K562 (cell line): ENCODE measurements around the gene PMP22. TPM values are rescaled to one million over a fixed set of nuclear protein-coding genes. Genes with fewer than 3 reads are reported as not detected.

Experiments used
- ATAC-seq: fragments of 200-7000 bp; cut with Tn5 transposase; 3 replicates; pipeline ENCODE4 v1.9.1; 2020; ENCODE audit warnings: moderate library complexity
- BruUV-seq: library from RNA; stranded (reverse); fragments of 400-500 nt; replicated peaks from 2 replicates; lab custom pipeline; 2021; lab: Mats Ljungman, UMichigan
- CTCF ChIA-PET: fragments of 300-600 bp; formaldehyde crosslinking; extraction: SDS; loops from one replicate; lab custom pipeline; 2021; ENCODE audit warnings: low intra/inter-chr PET ratio; lab: Yijun Ruan, JAX
- POLR2A ChIA-PET: fragments of 300-600, 350-650 bp; sonication (Branson Sonifier 250); formaldehyde crosslinking; extraction: SDS; loops from one replicate; lab custom pipeline; 2021; ENCODE audit warnings: antibody characterized with exemption, inconsistent platforms; lab: Yijun Ruan, JAX
- DNase-seq, 4 experiments: peaks; one replicate each; pipeline versions ENCODE4 v3.0.0 to v3.0.0-alpha.2; 2011 to 2018; ENCODE audit warnings: low spot score in 3 of 4, mixed read lengths in 3 of 4; ENCODE audit errors: extremely low read depth in 1 of 4
- FAIRE-seq: peaks from 2 replicates; lab custom pipeline; 2011; peaks lifted over from hg19 to GRCh38; lab: Jason Lieb, UNC
- H2AFZ ChIP-seq: 2 replicates; pipeline ENCODE4 v1.6.0; 2011; ENCODE audit warnings: low read depth, low read length, control low read depth, inconsistent platforms
- H3K27ac ChIP-seq: fragments of 200-600 bp; 3 replicates; pipeline ENCODE4 v1.8.0; 2011; ENCODE audit warnings: low read depth, mild to moderate bottlenecking, control low read depth, inconsistent platforms, low read length, moderate library complexity, mixed read lengths; ENCODE audit errors: extremely low read depth
- H3K27me3 ChIP-seq, 2 experiments: fragments of 300-600 bp in 1 of 2; 2 replicates in 1 of 2; 3 replicates in 1 of 2; pipeline versions ENCODE4 v1.6.0 to v1.8.0; 2011; ENCODE audit warnings: inconsistent platforms in 2 of 2, low read length in 2 of 2, mild to moderate bottlenecking in 1 of 2, mixed read lengths in 1 of 2, moderate library complexity in 1 of 2; ENCODE audit not compliant: control insufficient read depth in 2 of 2, insufficient read depth in 2 of 2
- H3K36me3 ChIP-seq: fragments of 300-600 bp; 3 replicates; pipeline ENCODE4 v1.8.0; 2011; ENCODE audit warnings: mild to moderate bottlenecking, low read length, inconsistent platforms; ENCODE audit not compliant: control insufficient read depth, insufficient read depth
- H3K4me1 ChIP-seq, 2 experiments: fragments of 200-600 bp in 1 of 2; replicated peaks in 1 of 2; 2 replicates in 1 of 2; 3 replicates in 1 of 2; pipeline versions ENCODE4 v1.5.1 to v1.8.0; 2011; ENCODE audit warnings: inconsistent platforms in 2 of 2, low read length in 2 of 2, mild to moderate bottlenecking in 1 of 2, mixed read lengths in 1 of 2, moderate library complexity in 1 of 2; ENCODE audit not compliant: control insufficient read depth in 2 of 2, insufficient read depth in 2 of 2
- H3K4me2 ChIP-seq: 2 replicates; pipeline ENCODE4 v1.6.1; 2011; ENCODE audit warnings: low read length, control low read depth, inconsistent platforms, mixed read lengths; ENCODE audit not compliant: insufficient read depth
- H3K4me3 ChIP-seq: fragments of 200-600 bp; sonication (generic), shearing (Covaris generic); 2 replicates; pipeline ENCODE4 v1.5.1; 2016; ENCODE audit warnings: control low read depth, inconsistent platforms
- H3K79me2 ChIP-seq: fragments of 200-600 bp; 3 replicates; pipeline ENCODE4 v1.8.0; 2011; ENCODE audit warnings: low read length, inconsistent platforms; ENCODE audit not compliant: control insufficient read depth, insufficient read depth
- H3K9ac ChIP-seq, 2 experiments: 2 replicates each; pipeline versions ENCODE4 v1.6.0 to v1.6.1; 2011; ENCODE audit warnings: low read depth in 2 of 2, low read length in 2 of 2, control low read depth in 1 of 2, inconsistent platforms in 1 of 2, mild to moderate bottlenecking in 1 of 2, mixed read lengths in 1 of 2; ENCODE audit not compliant: insufficient read depth in 1 of 2
- H3K9me1 ChIP-seq: one replicate; pipeline ENCODE4 v1.6.0; 2011; ENCODE audit warnings: inconsistent platforms, mild to moderate bottlenecking, low read length, moderate library complexity; ENCODE audit not compliant: control insufficient read depth, insufficient read depth
- H3K9me3 ChIP-seq: replicated peaks from 2 replicates; pipeline ENCODE4 v1.5.1; 2011; ENCODE audit warnings: low read depth, low read length, inconsistent platforms; ENCODE audit not compliant: control insufficient read depth, insufficient read depth
- H4K20me1 ChIP-seq: replicated peaks from 2 replicates; pipeline ENCODE4 v1.6.1; 2011; ENCODE audit warnings: low read length, inconsistent platforms, mixed read lengths; ENCODE audit not compliant: control insufficient read depth, insufficient read depth
- BRD4 ChIP-seq: fragments of 200-600 bp; sonication (generic); IDR thresholded peaks from 2 replicates; pipeline ENCODE4 v1.6.1; 2017; ENCODE audit warnings: inconsistent platforms
- CCAR2 ChIP-seq: fragments of 200-400 bp; formaldehyde crosslinking; IDR thresholded peaks from 2 replicates; pipeline ENCODE4 v1.6.1; 2017; ENCODE audit warnings: mild to moderate bottlenecking, low read depth, low read length
- FOXK2 ChIP-seq, 2 experiments: fragments of 450-650 bp; IDR thresholded peaks in 1 of 2; conservative IDR thresholded peaks in 1 of 2; 2 replicates each; pipeline ENCODE4 v1.6.1; 2016; ENCODE audit warnings: low read depth in 2 of 2, mild to moderate bottlenecking in 1 of 2
- SOX6 ChIP-seq: fragments of 450-650 bp; IDR thresholded peaks from 2 replicates; pipeline ENCODE4 v1.6.1; 2014; ENCODE audit warnings: mild to moderate bottlenecking
- TAF1 ChIP-seq: IDR thresholded peaks from 2 replicates; pipeline ENCODE4 v1.6.1; 2011; ENCODE audit warnings: mild to moderate bottlenecking, low read length, moderate library complexity; ENCODE audit not compliant: insufficient read depth, control insufficient read depth, severe bottlenecking; ENCODE audit errors: extremely low read depth
- ZNF24 ChIP-seq: fragments of 450-650 bp; IDR thresholded peaks from 2 replicates; pipeline ENCODE4 v1.6.1; 2016
- ZNF551 ChIP-seq: fragments of 250-450 bp; sonication (Bioruptor Pico); IDR thresholded peaks from 2 replicates; pipeline ENCODE4 v1.5.0; 2021; ENCODE audit warnings: mild to moderate bottlenecking, moderate library complexity
- WGBS: fragments of 100-300 bp; shearing (Covaris generic); methylation state at CpG from one replicate; pipeline ENCODE4 v1.1.6; 2016; ENCODE audit warnings: low coverage, mixed read lengths; ENCODE audit not compliant: insufficient coverage; ENCODE audit errors: missing lambda C conversion rate; 5-methylcytosine and 5-hydroxymethylcytosine counted together
- in situ Hi-C: fragments of 300-500 bp; cut with MboI; formaldehyde crosslinking; loops from 4 replicates; pipeline ENCODE4 v1.15.0; 2018; ENCODE audit warnings: inconsistent platforms, mixed read lengths
- intact Hi-C: fragments of 100-400 bp; cut with micrococcal nuclease; formaldehyde crosslinking; loops from 2 replicates; pipeline ENCODE4 v1.14.2; 2022
- polyA plus RNA-seq, 8 experiments: library from polyadenylated mRNA; depleted of rRNA in 4 of 8; stranded (reverse) in 5 of 8; unstranded in 3 of 8; fragments of >200 nt; fragmentation: Nextera tagmentation in 2 of 8; fragmentation: Illumina TruSeq in 1 of 8; extraction: Ambion mirVana in 2 of 8; extraction: Trizol in 1 of 8; gene quantifications; 2 replicates each; pipeline versions ENCODE4 v1.2.1 to v1.2.3, GENCODE V29; 2011 to 2014; ENCODE audit warnings: inconsistent platforms in 1 of 8, missing spikeins in 1 of 8
- total RNA-seq, 7 experiments: library from RNA; depleted of rRNA in 6 of 7; stranded (reverse); fragments of >200 nt in 6 of 7; fragmentation: Illumina TruSeq in 2 of 7; extraction: Trizol in 2 of 7; gene quantifications; 2 replicates each; pipeline versions ENCODE4 v1.2.1 to v1.2.3, GENCODE V29; 2011 to 2021; ENCODE audit warnings: low replicate concordance in 1 of 7
- TF ChIP-seq, protein P1 (sequence below), 3 experiments: IDR thresholded peaks in 2 of 3; conservative IDR thresholded peaks in 1 of 3; 2 replicates each; pipeline ENCODE4 v1.5.1; 2011 to 2012; ENCODE audit warnings: low read length in 3 of 3, mild to moderate bottlenecking in 3 of 3, control low read depth in 2 of 3, improper control_type of control experiment in 1 of 3, inconsistent platforms in 1 of 3, low read depth in 1 of 3, mixed read lengths in 1 of 3, moderate library complexity in 1 of 3; ENCODE audit not compliant: insufficient read depth in 2 of 3

Gene PMP22
- total and polyA plus RNA-seq, 9 of the 15 experiments (the other 6 are each of a cell fraction or from before 2014, with no cell fraction given) = 12.6 to 62.3 (median 25.8) TPM

DNA sequence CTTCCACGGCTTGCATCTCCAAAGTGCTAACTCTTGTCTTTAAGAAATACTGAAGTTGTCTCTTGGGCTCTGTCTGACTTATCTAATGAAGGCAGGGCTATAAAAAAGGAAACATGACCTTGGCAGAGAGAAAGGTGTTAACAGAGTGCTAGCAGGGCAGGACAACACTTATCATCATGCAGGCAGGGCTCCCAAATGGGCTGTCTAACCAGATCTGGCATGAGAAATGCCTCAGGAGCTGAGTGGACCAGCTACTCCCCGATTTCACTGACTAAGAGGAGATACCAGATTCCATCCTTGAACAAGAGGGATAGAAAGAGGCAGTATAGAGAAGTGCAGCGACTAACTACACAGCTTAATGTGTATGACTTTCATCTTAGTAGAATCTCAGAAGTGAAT lies 32.6 kb downstream of the PMP22 start (continued):
- no peak for TF ChIP-seq CCAR2
- TF ChIP-seq SOX6 = no peak
- TF ChIP-seq ZNF24 = no peak
- TF ChIP-seq FOXK2 (conservative IDR thresholded peaks at IDR 0.05 in 1 of 2, IDR thresholded peaks at IDR 0.05 in 1 of 2; ENCODE audit: low read depth in 2 of 2) = no peak
- no peak for TF ChIP-seq BRD4

DNA sequence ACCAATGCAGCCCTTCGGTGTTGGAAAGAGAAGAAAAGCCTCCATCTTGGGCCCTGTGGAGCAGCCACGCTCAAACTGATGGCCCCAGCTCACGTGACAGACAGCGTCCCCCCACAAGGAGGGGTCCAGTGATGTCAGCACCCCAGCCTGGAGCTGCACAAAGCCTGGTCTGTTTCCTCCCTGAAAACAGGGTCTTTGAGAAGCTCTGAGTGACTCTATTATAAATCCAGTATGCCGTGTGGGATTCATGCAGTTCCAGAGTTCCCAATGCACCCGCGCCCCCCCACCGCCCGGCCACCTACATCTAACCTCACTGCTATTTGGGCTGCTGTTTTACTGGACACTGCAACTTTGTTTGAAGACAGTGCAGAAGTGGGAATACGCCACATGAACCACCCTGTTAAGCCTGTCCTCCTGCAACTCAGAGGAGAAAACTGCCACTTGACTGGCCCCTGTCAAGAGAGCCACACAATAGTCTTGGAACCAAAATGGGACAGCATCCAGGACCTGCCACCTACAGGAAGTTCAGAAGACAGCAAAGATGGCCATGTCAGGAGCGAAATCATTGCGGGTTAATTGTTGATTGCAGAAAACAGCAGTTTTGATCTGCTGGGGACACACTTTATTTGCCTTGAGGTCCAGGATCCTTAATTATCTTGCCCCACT lies 33.1 kb downstream of the PMP22 start:
- in situ Hi-C loops = no loop called here
- FAIRE-seq (peak; percentile 26), ATAC-seq (0 out of 3 replicates have a peak, but pooled peaks have one; percentile 23), DNase-seq (peak in 2 of 4 experiments; percentile 20 to 28)
- Histone ChIP-seq H4K20me1 (no peaks in the 10 kb centered on the region), H3K9me1 (no peaks in the 10 kb centered on the region), H3K27ac (peak overlapping the region; percentile 49; the same call in 2 of the 3 replicates), H3K79me2 (peaks cover 2% of the 10 kb centered on the region; the same call in 1 of the 3 replicates), H3K4me3 (no peak overlapping the region), H3K9me3 (no peaks in the 10 kb centered on the region), H3K27me3 (no peaks in the 10 kb centered on the region), H3K4me2 (peak overlapping the region; percentile 6; the same call in 1 of the 2 replicates), H3K9ac (no peak overlapping the region), H2AFZ (no peak overlapping the region), H3K4me1 (peaks cover 4 to 44% of the 10 kb centered on the region in 2 experiments; a peak in 4 of 5 replicates), H3K36me3 (peaks cover 10% of the 10 kb centered on the region; the same call in 1 of the 3 replicates)
- TF ChIP-seq ZNF551 (CRISPR knock-in tag) (no peak), TAF1 (no peak)
- TF ChIP-seq, protein P1, sequence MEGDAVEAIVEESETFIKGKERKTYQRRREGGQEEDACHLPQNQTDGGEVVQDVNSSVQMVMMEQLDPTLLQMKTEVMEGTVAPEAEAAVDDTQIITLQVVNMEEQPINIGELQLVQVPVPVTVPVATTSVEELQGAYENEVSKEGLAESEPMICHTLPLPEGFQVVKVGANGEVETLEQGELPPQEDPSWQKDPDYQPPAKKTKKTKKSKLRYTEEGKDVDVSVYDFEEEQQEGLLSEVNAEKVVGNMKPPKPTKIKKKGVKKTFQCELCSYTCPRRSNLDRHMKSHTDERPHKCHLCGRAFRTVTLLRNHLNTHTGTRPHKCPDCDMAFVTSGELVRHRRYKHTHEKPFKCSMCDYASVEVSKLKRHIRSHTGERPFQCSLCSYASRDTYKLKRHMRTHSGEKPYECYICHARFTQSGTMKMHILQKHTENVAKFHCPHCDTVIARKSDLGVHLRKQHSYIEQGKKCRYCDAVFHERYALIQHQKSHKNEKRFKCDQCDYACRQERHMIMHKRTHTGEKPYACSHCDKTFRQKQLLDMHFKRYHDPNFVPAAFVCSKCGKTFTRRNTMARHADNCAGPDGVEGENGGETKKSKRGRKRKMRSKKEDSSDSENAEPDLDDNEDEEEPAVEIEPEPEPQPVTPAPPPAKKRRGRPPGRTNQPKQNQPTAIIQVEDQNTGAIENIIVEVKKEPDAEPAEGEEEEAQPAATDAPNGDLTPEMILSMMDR (IDR thresholded peaks at IDR 0.05 in 2 of 3, conservative IDR thresholded peaks at IDR 0.05 in 1 of 3; ENCODE audit: insufficient read depth in 2 of 3, low read depth in 1 of 3, low read length in 3 of 3) = peak; percentile 25 to 29 (median 25); a peak in 2 of 6 replicates
- ChIA-PET POLR2A (no interaction called here), CTCF (no interaction called here)
- no TSS peak for BruUV-seq
- intact Hi-C loops = loop anchor here (10.0 kb wide), 1 partner anchor 263 kb away; no protein-coding TSS in a partner anchor
- 77% methylated on average over 10 of the region's 12 CpGs for WGBS
